GM12873 (cell line): ENCODE data around the gene BEND7.

Experiments
- CTCF ChIP-seq: IDR thresholded peaks from 2 replicates; pipeline ENCODE4 v1.5.1; 2012; ENCODE audit warnings: low read depth, mild to moderate bottlenecking, moderate library complexity, low read length, control low read depth; ENCODE audit not compliant: insufficient read depth; ENCODE audit errors: missing control alignments

Gene BEND7

GRCh38 chr10:13400196-13400965, 128.4 kb downstream of the BEND7 start:
- no peak for TF ChIP-seq CTCF

- TF ChIP-seq CTCF = no peak
Measured at GRCh38 chr10:13399752-13400151, 129.1 kb downstream of the BEND7 start.

- no peak for TF ChIP-seq CTCF
Measured at GRCh38 chr10:13399236-13399635, 129.6 kb downstream of the BEND7 start.

- TF ChIP-seq CTCF = no peak
Measured at GRCh38 chr10:13397052-13397451, 131.8 kb downstream of the BEND7 start.

- no peak for TF ChIP-seq CTCF
Measured at GRCh38 chr10:13396369-13396768, 132.4 kb downstream of the BEND7 start.

- TF ChIP-seq CTCF = no peak
Measured at GRCh38 chr10:13395540-13395939, 133.3 kb downstream of the BEND7 start.

- no peak for TF ChIP-seq CTCF
Measured at GRCh38 chr10:13393640-13394039, 135.2 kb downstream of the BEND7 start.
